T-helper 2 cell (primary cell): Measurements from ENCODE around the gene TSSK2.

Experiments
- DNase-seq, 5 experiments: peaks; one replicate each; pipeline versions ENCODE4 v3.0.0 to v3.0.0-alpha.2; 2012 to 2022

TSSK2 gene

DNA sequence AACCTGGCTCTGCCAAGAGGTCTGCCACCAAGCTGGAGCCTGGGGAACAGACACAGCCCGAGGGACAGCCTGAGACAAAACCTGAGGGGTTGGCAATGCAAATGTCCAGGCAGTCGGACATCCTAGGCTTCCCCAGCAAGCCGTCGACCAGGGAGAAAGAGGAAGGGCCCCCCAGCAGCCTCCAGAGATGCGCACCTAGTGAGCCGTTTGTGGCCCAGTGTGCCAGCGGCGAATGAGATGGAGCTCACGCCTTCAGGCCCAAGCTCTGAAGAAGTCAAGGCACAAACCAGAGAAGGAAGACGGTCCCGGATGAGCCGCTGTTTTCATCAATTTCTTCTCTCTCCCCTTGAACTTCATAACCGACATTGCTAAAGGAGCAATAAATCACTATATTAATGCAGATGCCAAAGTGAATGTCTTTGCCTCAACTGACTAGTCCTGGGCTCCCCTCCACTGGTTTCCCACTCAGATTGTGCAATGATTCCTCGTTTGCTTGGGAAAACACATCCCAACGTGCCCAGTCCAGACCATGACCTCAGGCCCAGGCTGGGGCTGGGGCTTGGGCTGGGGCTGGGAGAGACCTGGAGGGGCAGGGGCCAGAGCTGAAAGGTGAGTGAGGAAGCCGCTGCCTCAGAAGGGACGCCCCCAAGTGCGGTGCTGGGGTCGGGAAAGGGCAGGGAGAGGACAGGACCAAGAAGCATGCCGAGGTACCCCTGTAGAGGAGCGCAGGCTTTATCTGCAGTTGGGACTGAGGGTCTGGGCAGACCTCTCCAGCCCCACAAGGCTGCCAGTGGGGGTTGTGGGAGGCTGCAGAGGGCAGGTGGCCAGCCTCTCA is 5.4 kb upstream of the TSSK2 start:
- DNase-seq: no peak

DNA sequence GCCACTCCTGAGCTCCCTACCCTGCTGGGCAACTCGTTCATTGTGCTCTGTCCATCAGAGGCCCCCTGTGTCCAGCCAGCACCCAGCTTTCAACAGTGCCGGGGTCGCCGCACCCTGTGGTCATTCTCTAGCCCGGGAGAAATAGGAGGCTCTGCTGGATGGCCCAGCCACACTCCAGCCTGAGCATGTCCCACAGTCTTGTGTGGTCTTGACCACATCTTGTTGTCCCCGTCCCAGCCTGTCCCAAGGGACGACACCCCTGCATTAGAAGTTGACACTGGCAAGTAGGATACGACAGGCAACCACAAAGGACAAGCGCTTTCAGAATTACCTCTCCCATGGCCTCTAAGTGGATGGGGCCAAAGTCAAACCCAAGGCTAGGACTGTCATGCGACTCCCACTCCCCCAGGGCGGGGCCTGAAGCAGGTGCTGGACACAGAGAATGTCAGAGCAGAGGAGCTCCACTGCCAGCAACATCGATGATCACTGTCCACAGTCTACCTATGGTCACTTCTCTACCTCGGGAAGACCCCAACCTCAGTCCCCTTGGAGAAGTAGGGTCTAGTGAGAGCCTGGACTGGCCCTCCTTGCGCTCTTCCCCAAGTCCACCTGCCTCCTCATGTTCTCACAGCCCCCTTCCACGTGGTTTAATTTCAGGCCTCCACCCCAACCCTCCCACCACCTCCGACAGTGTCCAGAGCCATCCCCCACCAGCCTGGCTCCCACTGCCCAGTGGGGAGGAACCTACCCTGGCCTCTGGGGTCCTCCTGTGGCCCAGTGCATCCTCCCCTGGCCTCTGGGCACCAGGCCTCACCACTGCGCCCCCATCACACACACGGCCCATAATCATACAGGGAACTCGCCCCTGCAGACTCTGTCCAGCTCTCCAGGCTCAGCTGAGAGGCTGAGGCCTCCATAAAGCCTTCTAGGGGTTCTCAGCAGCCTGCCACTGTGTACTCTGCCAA is 4.5 kb upstream of the TSSK2 start:
- DNase-seq: no peak

DNA sequence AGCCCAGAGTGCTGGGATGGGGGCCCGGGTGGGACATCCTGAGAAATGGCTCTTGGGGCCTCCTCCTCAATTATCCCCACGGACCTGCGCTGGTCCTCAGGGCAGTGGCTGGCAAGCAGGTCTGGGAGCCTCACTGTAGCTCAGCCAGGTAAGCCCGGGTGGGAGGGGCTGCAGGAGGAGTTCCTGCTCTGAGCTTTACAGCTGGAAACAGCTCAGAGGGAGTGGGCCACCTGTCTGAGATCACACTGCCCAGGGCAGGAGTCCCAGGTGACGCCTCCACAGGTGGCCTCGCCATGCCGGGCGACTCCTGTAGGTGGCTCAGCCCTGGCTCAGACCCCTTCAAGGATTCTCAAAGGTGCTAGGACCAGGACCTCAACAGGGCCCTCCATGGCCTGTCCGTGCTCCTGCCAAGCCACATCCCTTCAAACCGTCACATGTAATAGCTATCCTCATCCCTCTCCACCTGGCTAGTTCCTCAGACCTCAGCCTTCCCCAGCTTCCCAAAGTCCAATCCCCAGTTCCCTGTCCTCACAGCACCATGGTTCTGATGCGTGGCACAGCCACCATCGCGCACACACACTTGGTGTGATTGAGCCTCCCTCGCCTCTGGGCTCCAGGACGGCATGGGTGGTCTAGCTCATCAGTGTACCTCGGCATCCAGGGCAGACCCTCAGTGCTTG is 3.6 kb upstream of the TSSK2 start:
- DNase-seq: no peak

DNA sequence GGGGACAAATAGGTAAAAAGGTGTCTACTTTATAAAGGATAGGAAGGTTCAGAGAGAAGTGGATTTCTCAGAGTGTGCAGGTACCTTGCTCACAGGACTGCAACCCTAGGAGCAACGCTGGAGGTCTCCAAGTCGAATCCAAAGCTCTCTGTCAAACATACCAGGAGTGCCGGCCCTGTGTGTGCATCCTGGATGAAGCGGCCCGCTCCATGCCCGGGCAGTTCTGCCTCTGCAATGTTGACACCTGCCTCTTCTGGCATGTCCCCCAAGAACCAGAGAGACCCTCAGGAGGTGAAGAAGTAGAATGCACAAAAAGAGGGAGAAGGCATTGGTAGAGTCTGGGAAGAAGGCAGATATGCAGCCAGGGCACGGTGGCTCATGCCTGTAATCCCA is 3.1 kb upstream of the TSSK2 start:
- no peak for DNase-seq

DNA sequence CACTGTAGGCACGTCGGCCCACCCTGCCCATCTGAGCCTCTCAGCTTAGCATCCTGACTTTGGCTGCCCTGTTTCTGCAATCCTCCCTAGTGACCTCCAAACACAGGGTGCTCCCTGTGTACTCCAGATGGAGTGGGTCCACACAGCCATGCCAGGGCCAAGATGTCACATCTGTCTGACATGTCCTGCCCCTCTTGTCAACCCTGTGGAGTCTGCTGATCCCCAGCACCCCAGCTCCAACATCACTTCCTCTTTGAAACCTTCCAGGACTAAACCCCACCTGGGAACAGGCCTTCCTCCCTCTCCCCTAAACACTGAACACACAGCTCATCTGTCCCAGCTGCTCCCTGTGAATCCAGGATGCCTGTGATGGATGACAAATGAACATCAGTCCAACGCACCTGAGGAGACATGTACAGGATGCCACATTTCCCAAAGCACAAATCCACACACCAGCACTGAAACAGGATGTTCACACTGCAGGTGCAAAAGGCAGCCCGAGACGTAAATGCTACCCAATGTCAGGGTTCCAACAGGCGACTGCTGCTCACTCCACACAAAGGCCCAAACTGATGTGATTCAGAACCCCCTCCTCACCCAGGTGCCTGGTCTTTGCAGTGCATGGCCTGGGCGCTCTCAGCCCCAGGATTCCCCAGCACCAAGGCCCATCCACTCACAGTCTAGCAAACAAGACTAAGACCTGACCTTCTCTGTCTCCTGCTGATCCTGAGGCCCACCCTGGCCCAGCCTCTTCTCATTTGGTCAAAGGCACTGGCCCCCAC is 2.0 kb upstream of the TSSK2 start:
- DNase-seq: no peak

DNA sequence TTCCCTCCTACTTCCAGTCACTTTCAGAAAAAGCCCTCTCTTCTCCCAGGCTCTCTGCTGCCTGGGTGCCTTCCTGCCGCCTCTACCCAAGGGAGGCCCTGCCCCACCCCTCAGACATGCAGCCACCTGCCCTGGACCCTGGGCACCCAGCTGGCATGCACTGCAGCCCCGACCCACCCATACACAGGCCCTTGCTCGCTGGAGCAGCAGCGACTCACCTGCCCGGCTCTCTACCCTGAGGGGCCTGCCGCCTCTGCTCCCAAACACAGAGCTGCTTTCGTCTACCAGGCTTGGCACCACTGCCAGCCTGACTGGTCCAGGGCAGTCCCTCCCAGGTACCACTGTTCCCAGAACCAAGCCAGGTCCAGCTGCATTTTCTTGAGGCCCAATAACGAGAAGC is 1.2 kb upstream of the TSSK2 start:
- no peak for DNase-seq

DNA sequence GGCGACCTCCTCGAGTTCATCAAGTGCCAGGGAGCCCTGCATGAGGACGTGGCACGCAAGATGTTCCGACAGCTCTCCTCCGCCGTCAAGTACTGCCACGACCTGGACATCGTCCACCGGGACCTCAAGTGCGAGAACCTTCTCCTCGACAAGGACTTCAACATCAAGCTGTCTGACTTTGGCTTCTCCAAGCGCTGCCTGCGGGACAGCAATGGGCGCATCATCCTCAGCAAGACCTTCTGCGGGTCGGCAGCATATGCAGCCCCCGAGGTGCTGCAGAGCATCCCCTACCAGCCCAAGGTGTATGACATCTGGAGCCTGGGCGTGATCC is 542 bp downstream of the TSSK2 start:
- DNase-seq: no peak

DNA sequence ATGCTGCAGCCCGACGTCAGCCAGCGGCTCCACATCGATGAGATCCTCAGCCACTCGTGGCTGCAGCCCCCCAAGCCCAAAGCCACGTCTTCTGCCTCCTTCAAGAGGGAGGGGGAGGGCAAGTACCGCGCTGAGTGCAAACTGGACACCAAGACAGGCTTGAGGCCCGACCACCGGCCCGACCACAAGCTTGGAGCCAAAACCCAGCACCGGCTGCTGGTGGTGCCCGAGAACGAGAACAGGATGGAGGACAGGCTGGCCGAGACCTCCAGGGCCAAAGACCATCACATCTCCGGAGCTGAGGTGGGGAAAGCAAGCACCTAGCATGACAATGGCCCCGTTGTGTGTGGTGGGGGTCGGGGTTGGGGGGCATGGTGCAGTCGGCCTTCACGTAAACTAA is 1.0 kb downstream of the TSSK2 start:
- no peak for DNase-seq

DNA sequence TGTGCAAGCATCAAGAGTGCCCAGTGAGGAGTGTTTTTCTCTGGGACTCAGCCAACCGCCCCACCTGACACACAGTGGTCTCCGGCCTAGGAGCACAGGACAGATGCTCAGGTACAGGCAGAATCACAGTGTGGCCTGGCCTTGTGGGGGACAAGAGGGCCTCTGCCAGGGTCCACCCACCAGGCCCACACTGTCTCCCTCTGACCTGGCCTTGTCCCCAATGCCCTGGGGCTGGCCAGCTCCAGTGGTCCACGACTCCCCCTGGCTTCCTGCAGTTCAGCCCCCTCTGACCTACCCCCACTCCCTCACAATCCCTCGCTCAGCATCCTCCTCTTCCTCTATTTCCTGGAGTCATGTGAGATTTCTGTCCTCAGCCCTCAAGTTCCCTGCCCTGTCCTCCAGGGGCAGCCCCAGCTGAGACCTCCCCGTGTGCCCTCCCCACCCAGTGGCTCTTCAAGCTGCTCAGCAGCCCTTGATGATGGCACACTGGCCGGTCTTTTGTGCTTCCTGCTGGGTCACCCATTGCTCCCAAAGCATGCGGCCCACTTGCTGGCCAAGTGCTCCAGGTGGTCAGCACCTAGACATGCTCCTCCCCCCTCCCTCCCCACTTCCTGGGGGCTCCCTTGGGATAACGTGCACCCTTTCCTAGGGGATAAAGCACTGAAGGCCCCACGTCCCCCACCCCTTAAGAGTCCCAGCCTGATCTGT is 1.7 kb downstream of the TSSK2 start:
- DNase-seq: no peak

DNA sequence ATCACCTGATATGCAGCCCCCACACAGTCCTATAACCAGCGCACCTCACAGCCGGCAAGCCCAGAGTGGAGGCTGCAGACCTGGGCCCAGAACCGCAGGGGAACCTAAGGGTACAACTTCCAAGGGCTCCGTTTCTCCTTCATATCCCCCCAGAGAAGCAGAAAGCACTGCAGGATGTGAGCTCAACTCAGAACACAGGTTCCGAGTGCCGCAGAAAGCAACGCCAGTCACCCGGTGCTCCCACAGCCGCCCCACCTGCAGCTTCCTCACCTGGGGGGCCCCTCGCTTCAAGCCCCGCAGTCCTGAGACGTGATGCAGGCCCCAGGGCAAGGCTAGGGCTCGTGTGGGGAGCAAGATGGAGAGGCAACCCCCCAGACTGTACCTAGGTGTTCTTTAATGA is 2.5 kb downstream of the TSSK2 start:
- no peak for DNase-seq

DNA sequence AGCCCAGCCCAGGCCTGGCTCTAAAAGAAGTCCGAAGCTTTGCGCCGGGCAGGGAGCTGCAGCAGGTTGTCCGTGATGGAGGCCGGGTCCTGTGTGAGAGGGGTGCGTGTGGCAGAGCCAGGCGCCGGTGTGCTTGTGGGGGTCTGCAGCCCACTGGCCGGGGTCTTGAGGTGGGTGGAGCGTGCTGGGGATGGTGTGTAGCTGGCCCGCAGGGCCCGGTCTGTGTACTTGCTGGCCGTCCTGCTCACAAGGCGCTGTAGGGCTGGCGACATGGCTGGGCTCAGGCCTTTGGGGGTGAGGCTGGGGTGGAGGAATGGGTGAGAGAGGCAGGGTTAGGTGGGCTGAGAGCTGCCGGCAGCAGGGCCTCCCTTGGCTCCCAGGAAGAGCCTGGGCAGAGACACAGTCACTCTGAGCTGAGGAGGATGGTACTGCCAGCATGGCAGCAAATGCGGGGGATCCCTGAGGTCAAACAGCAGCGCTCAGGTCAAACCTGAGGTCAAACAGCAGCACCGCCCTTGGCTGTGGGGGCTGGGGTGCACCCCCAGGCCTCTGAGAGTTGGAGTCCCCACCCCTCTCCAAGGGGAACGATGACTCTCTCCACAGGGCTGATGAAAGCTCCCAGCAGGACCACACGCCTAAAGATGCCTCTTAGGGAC is 3.2 kb downstream of the TSSK2 start:
- DNase-seq: no peak

DNA sequence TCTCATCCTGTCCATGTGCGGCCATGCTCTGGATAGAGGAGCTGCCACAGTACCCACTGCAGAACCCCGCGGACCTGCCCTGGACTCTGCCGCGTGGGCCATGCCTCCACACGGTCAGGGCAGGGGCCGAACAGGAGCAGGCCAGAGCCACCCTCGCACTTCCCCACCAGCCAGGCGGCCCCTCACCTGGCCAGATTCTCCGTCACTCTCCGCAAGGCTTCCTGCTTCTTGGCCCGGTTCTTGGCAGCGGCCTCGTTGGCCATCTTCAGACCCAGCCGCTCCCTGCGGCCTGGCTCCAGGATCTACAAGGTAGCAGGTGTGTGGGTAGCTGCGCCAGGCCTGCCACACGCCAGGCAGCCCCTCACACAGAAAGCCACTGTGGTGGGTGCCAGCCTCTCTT is 3.8 kb downstream of the TSSK2 start:
- DNase-seq: no peak

DNA sequence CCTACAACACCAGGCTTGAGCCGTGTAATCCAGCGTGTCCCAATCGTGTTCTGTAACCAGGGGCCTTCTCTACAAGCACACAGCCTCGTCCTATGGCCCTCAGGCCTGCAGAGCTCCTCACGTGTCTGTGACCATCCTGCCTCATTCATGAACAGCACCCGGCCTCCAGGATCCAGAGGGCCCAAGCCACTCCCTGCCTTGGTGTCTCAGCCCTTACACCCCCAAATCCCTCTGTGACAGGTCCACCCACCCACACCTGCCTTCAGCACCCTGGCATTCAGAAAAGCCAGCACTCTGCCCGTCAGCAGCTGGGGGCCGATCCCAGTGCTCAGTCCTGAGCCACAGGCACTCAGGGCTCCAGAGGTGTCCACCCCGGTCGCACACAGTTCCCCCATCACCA is 5.8 kb downstream of the TSSK2 start:
- no peak for DNase-seq

DNA sequence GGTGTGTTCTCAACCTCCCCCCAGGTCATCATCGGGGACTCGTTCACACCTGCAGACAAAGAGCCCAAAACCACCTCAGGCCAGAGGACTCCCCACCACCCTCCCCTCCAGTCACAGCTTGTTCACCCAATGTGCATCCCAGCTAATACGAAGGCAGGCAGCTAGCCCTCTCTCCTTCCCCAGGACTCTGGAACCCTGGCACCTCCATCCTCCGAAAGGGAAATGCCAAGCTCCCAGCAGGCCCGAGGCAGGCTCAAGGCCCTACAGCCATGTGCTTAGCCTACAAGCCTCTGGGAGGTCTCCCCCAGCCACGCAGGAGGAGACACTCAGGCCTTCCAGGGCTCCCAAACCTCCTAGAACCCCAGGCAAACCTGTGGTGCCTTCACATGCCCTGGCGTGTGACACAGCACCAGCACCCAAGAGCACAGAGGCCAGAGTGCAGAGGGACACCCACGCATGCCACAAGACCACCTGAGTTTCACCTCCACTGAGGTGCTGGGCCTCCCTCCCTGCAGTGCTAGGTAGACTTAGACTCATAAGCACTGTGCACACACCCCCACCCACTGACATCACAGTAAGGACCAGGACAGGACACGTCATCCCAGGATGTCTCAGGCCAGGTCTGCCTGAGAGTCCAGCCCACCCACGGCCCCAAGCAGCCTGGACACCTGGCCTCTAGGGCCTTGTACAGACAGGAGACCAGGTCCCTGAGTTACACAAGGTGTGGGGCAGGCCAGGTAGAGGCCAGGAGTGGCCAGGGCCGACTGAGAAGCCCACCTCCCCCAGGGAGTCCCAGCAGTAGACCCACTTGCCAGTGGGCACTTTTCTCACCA is 6.5 kb downstream of the TSSK2 start:
- DNase-seq: no peak

DNA sequence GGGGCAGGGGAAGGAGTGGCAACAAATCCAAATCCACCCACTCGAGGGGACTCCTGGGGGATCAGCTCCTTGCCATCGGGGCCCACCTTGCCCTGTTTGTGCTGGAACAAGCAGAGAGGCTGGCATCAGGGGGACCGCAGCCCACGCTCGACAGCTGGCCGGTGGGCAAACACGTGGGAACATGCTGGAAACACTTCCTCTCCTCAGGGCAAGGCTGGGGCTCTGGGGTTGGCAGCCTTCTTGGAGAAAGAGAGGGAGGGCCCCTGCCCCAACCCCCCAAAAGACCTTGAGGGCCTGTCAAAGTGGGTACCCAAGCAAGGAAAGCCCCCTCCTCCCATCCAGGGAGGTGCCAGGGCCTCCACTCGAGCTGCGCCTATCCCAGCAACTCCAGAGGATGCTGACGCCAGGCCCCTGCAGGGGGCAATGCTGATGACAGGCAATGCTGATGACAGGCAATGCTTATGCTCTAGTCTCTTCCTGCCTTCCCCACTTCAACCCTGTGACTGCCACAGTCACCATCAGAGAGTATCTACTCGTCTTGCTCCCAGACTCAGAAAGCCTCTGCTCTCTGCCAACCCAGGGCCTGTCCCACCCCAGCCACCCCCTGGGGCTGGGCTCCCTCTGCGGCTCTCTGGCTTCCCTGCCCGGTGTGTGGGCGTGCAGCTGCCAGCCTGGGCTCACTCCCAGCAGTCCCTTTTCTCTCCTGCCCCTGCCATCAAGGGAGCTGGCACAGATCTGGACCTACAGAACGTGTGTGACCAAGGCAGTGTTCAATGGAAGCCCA is 7.3 kb downstream of the TSSK2 start:
- no peak for DNase-seq

DNA sequence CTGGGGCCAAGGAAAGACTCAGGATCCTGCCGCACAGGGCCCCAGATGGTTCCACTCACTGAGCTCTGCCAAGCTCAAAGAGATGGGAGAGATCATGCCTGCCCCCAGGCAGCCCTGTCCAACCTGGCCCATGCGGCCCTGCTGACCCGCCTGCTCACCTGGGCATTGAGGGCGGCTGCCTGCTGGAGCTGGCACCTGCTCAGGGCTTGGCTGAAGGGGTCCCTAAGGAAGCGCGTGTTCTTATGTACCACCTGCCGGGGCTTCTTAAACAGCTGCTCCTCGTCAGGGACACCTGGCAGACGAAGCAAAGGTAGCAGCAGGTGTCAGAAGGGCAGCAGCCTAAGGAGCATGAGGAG is 7.9 kb downstream of the TSSK2 start:
- DNase-seq: no peak

DNA sequence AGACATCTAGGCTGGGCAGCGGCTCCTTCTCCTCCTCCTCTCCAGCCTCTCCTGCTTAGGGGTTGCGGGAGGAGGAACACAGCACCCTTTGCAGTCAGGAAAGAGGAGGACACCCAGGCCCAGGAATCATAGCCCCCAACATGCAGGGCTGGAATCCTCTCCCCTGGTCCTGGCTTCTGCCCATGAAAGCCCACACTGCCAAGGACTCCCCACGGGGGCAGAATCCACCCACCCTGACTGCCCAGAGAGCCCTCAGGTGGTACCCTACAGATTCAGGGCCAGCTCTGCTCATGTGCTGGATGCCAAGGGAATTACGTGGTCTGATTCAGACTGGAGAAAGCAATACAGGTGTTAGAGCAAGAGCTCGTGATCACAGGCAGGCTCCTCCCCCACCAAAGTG is 8.9 kb downstream of the TSSK2 start:
- DNase-seq: no peak

DNA sequence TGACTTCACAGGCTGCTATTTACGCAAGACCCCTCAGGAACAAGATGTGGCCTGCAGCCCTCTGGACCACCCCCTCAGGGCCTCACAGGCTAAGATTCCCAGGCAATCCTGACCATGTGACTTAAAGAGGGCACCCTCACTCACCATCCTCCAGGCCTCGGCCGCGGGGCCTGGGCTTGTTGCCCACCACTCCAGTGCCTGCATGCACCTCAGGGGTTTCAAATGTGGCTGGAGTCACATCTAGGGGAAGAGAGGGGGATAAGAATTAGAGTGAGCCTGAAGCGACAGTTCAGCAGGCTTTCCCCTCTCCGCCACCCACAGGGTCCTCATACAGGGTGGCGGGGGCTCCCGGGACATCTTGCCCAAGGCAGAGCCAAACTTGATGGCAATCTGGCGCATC is 11.3 kb downstream of the TSSK2 start:
- DNase-seq: no peak

DNA sequence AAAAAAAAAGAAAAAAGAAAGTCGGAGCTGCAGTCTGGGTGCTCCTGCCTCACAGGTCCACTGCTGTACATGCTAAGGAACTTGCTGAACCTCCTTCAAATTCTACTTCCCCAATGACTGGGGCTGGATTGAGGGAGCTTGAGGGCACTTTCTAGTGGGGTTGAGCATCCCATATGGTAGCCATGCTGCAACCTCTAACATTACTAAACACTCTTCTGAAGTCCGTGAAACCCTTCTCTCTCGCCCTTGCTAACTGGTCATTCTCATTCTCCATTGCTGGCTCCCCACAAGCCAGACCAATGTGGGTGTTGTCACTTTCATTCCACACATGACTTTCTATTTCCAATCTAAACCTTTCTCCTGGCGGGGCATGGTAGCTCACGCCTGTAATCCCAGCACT is 12.1 kb downstream of the TSSK2 start:
- no peak for DNase-seq

DNA sequence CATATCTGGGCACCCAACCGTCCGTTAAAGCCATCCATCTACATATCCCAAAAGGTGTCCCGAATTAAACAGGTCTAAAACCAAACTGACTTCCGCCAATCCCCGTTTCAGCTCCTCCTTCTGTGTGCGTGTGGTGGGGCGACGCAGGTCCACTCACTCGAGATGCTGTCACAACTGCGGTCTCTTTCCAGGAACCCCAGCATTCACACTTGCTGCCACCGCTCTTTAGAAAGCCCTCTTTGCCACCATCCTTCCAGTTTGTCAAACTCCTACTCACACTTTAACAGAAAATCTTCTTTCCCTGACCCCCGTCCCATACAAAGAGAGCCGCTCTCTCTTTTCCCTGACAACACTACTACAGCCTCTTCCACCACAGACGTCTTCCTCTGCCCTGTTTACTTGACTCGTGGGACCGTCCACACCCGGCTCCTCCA is 12.9 kb downstream of the TSSK2 start:
- DNase-seq: peak in 2 of 5 experiments; percentile 28 to 78
